IPS-18c (cell line): ENCODE results near the gene PSMB5.
A peak's percentile ranks its signal among the peaks of the same experiment; 100 is the strongest.
"Not testable (repeated sequence)": the region's sequence is repeated elsewhere in the genome, so short reads cannot be mapped to it uniquely, and the experiment has no call there.

Experiments used
- H3K4me3 ChIP-seq: 2 replicates; pipeline ENCODE4 v1.7.0; 2013; ENCODE audit warnings: low read depth, mild to moderate bottlenecking, low read length, moderate library complexity; ENCODE audit not compliant: insufficient read depth
- H3K9me3 ChIP-seq: one replicate; pipeline ENCODE4 v1.6.1; 2013; ENCODE audit warnings: mild to moderate bottlenecking, low read length, moderate library complexity; ENCODE audit not compliant: control insufficient read depth, insufficient read depth

PSMB5 gene

DNA sequence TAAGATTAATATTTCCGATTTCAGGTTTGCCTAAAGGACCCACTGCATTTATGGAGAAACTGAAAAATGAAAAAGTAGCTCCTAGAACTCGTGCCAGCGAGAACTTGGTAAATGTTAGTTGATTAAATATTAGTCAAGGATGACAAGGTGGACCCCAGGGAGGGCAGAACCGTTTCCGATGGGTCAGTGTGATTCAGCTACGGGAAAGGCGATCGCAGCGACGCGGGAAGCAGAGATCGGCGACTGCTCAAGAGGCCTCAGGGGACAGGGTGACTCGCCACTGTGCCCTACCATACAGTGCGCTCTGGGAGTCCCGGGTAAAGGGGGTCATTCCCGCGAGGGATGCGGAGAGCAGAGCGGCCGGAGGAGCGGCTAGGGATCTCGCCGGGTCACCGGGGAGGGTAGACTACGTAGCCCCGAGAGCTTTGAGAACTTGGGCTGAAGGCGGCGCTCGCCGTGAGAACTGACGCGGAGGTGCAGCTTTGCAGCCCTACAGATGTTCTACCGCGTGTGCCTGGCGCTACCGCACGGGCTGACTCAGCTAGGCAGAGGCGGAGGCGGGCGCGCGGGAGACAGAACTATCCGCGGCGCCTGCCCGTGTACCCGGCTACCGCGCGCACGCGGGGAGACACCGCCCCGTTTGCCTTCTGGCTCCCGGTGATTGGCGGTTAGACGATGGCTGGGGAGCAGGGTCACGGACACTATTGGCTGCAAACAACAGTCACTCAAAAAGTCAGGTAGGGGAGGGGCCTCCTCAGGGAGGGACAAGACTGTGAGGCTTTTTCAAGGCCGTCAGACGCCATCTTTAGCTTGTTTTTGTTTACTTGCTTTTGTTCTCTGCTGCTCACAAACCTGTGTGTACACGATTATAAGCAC lies 27.9 kb downstream of the PSMB5 start:
- Histone ChIP-seq H3K9me3 (no peaks in the 10 kb centered on the region), H3K4me3 (peak overlapping the region; percentile 81)

DNA sequence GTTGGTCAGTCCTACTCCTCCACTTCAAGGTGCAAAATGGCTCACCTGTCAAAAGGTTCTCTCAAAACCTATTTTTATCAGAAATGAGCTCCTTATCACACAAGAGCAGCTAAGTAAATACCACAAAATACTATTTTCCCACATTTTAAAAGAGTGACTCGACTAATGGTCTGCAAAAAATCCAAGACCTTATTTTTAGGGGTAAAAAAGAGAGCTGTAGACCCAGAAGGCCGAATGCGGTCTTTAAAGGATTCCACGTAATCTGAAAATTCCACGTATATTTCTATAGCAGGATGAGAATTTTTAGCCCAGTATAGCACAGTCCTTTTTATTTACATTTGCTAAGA lies 28.5 kb downstream of the PSMB5 start:
- no peaks in the 10 kb centered on the region for H3K9me3 ChIP-seq

DNA sequence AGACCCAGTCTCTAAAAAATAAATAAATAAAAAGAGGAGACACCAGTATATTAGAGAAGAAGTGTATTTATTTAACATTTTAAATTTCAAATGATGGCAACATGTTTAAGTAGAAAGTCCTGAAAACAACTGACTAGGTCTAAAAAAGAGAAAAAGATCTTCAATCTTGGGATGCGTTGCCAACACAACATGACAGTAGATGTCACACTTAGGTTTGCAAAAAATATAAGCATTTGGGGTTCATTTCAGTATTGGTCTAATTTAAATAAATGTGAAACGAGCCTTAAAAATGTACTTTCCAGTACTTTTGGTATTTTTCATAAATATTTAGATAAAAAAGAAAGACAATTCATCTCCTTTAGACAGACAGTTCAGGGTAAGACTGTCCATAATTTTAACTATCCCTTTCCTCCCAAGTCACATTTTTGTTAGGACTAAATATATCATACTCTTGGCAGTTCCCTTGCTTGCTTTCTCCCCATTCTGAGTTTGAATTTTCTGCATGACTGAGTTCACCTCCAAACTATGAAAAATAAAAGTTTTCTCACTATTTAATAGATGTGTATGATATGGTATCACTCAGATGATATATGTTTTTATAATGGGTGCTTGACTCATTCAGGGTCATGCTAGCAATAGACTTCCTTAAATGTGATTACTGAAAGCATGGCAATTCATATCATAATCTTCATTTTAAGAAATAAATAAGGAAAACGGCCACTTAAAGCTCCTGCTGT lies 29.1 kb downstream of the PSMB5 start:
- Histone ChIP-seq H3K9me3 (no peaks in the 10 kb centered on the region), H3K4me3 (no peak overlapping the region)

More for the DNA sequence above, 28.5 kb downstream of the PSMB5 start:
- peak overlapping the region; percentile 81 for H3K4me3 ChIP-seq

DNA sequence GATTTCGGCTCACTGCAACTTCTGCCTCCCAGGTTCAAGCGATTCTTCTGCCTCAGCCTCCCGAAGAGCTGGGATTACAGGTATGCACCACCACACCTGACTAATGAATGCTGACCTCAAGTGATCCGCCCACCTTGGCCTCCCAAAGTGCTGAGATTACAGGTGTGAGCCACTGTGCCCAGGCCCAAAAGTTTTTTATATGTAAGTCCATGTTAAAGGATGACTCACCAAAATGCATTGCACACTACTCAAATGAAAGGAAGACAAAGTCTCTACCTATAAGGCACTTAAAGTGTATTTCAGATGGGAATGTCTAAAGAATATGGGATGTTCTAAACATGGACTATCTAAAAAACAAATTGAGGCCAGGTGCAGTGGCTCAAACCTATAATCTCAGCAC lies 30.4 kb downstream of the PSMB5 start:
- H3K4me3 ChIP-seq, H3K9me3 ChIP-seq: not testable (repeated sequence)

DNA sequence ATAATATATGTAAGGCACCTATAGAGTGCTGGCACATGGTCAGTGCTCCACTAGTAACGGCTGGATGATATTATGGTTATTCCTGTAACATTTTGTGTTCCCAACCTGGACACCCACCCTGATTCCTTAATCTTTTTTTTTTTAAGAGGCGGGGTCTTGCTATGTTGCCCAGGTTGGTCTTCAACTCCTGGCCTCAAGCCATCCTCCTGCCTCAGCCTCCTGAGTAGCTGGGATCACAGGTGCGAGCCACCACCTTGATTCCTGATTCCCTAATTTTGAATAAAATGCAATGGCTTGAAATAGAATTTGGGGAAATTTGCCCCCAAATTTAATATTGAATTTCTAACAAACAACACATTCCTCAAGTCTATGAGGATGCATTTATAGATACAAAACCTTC lies 32.1 kb downstream of the PSMB5 start:
- no peaks in the 10 kb centered on the region for H3K9me3 ChIP-seq

DNA sequence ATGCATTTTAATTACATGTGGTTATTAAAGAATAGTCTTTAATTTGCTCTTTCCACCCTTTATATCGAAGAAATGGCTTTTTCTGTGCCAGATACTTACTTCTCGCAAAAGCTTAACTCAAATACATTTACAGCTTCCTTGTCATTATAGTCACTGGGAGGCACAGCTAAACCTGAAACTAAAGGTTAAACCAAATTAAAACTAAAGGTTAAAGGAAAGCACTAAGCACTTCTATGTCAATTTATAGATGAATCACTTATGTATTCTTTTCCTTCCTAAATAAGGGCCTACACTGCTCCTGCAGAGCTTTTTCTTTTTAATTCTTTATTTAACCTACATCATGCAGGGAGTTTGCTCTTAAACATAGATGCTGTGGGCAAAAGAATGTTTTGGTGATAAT lies 33.8 kb downstream of the PSMB5 start:
- Histone ChIP-seq H3K4me3 (no peak overlapping the region), H3K9me3 (no peaks in the 10 kb centered on the region)

More for the DNA sequence above, 32.1 kb downstream of the PSMB5 start:
- H3K4me3 ChIP-seq = no peak overlapping the region

DNA sequence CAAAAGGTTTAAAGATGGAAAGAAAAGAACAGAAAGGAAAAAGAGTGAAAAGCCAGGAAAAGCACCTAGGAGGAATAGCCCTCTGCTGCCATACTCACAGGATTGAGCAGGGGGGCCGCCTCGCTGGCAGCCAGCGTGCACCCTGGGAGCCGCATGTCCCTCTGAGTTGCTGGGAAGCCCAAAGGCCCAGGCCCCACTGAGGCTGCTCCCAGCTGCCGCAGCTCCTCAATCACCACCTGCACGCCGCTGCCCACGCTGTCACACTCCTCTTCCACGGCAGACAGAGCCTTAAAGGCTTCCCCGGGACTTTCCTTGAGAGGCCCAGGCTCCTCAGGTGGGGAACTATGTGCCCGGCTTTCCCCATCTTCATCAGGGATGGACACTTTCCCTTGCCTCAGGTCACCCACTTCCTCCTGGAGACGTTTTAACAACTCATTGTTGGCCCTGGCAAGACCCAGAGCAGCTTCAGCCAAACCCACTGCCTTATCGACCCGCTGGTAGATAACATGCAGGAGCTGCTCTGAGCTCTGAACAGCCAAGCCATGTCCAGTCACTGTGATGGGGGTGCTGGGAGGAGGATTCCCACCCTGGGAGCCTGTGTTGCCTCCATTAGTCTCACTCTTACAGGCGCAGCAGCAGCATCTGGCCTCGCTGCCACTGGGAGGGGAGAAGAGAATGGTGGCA lies 36.2 kb downstream of the PSMB5 start:
- no peaks in the 10 kb centered on the region for H3K9me3 ChIP-seq
- H3K4me3 ChIP-seq = no peak overlapping the region

DNA sequence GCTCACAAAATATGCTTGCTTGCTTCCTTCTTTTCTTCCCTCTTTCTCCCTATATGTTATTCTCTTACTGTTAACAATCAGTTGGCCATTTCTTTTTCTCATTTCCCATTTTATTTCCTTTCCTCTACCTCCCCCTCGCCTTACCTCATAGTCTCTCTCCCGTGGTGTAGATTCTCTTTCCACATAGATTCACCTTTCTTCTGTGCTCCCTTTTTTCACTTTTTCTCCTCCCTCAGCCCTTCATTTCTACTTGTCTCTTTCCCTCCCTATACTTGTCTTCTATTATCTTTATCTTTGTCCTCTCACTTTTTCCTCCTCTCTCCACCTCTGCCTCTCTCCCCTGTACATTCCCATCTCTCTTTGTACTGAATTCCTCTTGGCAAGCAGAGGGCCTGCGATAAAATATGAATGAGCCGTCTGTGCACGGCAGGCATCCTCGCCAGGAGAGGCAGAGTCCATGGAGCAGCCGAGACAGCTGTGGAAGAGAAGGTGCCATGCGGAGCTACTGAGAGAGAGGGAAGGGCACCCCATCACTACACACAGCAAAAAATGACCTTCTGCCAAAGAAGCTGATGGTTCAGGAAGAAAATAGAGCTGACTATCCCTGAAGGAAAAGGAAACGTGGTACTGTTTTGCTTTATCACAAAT lies 36.9 kb downstream of the PSMB5 start:
- no peak overlapping the region for H3K4me3 ChIP-seq
- H3K9me3 ChIP-seq = no peaks in the 10 kb centered on the region

DNA sequence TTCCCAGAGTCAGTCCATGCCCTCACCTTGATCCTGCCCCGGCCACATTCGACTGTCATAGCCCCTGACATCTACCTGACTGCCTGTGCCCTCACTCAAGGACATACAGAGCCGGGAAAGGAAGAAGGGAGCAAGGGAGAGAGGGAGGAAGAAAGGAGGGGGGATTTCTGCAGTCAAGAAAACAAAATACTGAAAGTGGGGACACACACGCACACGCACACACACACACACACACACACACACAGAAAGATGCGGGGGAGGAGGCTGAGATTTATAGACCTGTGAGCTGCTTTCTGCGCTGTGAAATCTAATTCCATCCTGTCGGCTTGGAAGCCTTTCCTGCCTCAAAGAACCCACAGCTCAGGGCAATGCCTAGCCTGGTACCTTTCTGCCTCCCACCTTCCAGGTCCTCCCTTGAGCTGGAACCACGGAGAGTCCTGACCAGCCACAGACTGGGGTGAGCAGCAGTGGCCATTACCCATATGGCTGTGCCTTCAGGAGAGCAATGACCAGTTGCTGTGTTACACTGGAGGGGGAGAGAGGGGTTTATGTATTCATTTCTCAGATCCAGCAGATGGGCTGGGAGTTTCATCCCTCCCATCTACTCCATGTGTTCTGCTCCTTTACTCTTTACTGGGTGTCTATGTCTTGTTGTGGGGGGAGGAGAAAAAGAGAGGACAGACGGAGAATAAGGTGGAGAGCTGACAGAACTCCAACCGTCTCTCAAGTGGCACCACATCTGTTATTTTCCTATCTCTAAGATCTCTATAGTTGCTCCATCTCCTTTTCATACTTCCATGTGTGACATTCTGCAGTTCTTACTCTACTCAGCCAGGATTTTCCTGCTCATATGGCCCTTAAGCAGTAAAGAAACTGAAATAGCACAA lies 37.7 kb downstream of the PSMB5 start:
- no peak overlapping the region for H3K4me3 ChIP-seq
- no peaks in the 10 kb centered on the region for H3K9me3 ChIP-seq

DNA sequence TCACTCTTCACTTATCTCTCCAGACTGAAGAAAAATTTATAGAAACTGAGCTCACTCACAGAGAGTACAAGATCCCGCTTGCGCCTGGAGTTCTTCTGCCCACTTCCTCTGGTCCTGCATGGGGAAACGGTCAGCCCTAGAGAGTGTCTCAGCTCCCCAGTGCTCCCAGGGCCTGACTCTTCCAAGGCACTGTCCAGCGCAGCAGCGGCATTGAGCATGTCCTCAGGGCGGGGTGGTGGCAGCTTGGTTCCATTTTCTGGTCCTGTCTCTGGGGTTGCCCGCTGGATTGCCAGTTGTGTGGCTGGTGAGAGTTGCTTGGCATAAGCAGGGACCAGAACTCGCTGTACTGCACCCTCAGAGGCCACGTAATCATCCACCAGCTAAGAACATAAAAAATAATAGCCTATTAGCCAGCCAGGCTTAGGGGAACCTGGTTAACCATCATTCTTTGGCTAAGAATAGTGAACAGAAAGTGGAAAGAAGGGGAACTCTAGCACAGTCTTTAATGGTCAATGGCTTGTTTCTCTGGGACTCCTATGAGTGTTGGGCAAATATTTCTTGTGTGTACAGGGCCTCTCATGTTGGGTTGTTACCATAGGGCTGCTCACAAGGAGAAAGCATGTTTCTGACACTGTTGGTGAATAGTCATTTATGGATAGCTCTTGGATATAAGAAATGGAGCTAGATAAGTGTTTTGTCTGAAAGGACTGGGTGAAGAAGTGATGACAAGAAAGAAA lies 38.6 kb downstream of the PSMB5 start:
- Histone ChIP-seq H3K4me3 (no peak overlapping the region), H3K9me3 (no peaks in the 10 kb centered on the region)

DNA sequence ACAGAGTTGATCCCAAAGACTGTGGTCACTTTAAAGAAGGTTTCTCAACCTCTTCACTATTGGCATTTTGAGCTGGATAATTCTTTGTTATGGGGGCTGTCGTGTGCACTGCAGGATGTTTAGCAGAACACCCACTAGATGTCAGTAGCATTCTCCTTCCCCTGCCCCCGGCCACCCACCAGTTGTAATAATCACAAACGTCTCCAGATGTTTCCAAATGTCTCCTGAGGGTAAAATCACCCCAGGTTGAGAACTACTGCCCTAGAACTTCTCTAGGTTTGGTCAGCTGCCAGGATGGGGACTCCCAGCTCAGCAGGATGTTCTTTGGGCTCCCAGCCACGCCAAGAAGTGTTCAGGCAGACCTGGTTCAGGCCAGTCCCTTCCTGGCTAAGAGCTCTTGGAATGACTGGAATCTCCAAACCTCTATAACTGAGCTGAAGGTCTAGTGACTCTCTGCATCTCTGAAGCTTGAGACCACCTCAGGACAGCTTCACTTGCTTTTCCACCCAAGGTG lies 39.9 kb downstream of the PSMB5 start:
- Histone ChIP-seq H3K9me3 (no peaks in the 10 kb centered on the region), H3K4me3 (no peak overlapping the region)

DNA sequence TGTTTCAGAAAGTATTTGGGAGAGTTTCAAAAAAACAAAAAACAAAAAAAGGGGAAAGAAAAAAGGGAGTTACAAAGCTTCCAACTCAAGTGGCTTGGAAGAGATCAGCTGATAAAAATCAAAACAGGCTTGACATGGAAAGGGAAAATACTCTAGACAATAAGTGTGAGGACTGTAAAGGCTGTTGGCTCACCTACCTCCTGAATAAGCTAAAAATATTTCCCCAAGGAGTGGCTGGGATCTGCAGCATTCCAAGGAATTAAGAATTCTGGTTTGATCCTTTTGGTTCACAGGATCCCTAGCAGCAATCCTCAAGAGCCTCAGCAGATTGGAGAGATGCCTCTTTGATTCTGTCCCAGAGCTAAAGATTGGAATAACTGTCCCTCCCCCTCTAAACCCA lies 41.2 kb downstream of the PSMB5 start:
- Histone ChIP-seq H3K4me3 (no peak overlapping the region), H3K9me3 (no peaks in the 10 kb centered on the region)

DNA sequence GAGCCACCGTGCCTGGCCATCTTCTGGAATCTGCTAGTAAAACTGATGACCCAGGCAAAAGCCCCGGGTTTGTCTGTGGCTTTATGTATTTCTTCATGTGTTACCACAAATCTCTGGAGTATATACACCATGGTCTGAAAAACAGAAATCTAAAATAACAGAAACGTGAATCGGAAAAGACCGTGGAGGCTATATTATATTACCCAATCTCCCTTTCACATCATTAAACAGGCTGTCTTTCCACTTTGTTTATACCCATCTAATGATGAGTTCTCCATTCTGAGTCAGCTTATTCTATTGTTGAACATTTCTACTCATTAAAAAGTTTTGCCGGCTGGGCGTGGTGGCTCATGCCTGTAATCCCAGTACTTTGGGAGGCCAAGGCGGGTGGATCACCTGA lies 42.8 kb downstream of the PSMB5 start:
- Histone ChIP-seq H3K4me3 (no peak overlapping the region), H3K9me3 (no peaks in the 10 kb centered on the region)

DNA sequence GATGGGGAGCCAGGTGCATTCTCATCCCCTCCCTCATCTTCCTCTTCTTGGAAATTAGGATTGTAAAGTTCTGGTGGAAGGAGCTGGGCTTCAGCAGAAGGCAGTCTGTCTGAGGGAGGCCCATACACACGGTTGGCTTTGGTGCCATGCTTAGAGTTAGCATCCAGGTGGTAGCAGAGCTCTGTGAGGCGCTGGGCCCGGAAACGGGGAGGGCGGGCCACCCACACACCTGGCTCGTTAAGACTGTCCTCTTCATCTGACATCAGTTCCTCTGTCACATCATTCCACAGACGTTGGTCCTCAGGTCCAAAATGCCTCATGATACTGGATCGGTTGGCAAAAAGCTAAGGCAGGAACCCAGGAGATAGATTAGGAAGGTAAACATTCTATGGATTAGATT lies 47.4 kb downstream of the PSMB5 start:
- Histone ChIP-seq H3K9me3 (no peaks in the 10 kb centered on the region), H3K4me3 (no peak overlapping the region)

DNA sequence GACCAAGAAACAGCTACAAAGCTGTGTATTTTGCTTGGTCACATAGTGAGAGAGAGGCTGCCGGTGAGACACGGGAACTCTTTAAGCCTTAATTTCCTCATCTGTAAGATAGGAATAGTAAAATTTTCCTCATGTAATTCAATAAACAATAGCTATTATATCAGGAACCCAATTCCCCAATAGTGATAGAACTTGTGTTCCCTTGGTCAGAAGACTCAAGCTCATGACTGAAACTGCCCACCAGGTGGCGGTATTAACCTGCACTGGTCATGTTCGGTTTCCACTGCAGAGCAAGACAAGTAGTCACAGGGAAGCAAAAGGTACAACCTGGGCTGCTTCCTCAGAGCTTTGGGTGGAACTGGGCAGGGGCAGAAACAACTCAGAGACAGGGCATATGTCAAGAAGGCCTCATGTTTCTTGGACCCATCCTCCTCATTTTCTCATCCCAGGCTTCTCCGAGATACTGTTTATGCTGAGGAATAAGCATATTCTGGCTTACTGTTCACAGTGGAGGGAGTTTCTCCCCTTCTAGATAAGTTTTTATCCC lies 48.1 kb downstream of the PSMB5 start:
- Histone ChIP-seq H3K4me3 (no peak overlapping the region), H3K9me3 (no peaks in the 10 kb centered on the region)
